ENCODE data around the gene EVPL.

DNA sequence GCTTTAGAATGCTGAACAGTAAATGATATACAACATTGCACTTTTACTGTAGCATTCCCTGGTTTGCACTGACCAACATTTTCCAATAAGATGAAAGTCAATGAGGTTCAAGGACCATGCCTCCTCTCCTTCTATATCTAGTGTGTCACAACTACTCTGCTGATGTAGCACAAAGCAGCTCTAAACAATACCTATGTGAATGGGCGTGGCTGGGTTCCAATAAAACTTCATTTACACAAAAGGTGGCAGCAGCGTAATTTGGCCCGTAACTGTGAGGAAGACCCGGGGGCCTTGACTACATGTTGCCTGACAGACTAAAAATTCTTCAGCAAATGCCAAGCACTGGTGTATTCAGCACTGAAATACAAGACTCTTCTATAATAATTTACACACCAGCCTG lies 38.7 kb upstream of the EVPL start:
- TF ChIP-seq CTCF (IDR thresholded peaks at IDR 0.05) (no peak), POLR2A (IDR thresholded peaks at IDR 0.05) (no peak)

Data from right lobe of liver (tissue), 4 donors.